Neural cell (in vitro differentiated cells): ENCODE measurements around the gene LTBP1.

Experiments
- EZH2 ChIP-seq: fragments of 200-600, 300-800 bp; shearing (Covaris generic), sonication (generic); IDR thresholded peaks from 2 replicates; pipeline ENCODE4 v1.6.1; 2014; ENCODE audit warnings: antibody characterized with exemption, low read length, borderline replicate concordance, mild to moderate bottlenecking; ENCODE audit not compliant: insufficient read depth, poor library complexity, severe bottlenecking
- RAD21 ChIP-seq: fragments of 450-650 bp; conservative IDR thresholded peaks from 2 replicates; pipeline ENCODE4 v1.6.1; 2014; ENCODE audit warnings: antibody characterized with exemption, mild to moderate bottlenecking, moderate library complexity
- REST ChIP-seq: IDR thresholded peaks from 2 replicates; pipeline ENCODE4 v1.6.1; 2012; ENCODE audit warnings: borderline replicate concordance
- TAF1 ChIP-seq: IDR thresholded peaks from 2 replicates; pipeline ENCODE4 v1.6.1; 2012; ENCODE audit warnings: low read depth
- TF ChIP-seq, protein P1 (sequence below): fragments of 450-650 bp; IDR thresholded peaks from 2 replicates; pipeline ENCODE4 v1.5.1; 2014; ENCODE audit warnings: antibody characterized with exemption, mild to moderate bottlenecking, moderate library complexity; ENCODE audit not compliant: poor library complexity, severe bottlenecking

GRCh38 chr2:33335516-33335915 lies 388.8 kb downstream of the LTBP1 start:
- TF ChIP-seq, protein P1, sequence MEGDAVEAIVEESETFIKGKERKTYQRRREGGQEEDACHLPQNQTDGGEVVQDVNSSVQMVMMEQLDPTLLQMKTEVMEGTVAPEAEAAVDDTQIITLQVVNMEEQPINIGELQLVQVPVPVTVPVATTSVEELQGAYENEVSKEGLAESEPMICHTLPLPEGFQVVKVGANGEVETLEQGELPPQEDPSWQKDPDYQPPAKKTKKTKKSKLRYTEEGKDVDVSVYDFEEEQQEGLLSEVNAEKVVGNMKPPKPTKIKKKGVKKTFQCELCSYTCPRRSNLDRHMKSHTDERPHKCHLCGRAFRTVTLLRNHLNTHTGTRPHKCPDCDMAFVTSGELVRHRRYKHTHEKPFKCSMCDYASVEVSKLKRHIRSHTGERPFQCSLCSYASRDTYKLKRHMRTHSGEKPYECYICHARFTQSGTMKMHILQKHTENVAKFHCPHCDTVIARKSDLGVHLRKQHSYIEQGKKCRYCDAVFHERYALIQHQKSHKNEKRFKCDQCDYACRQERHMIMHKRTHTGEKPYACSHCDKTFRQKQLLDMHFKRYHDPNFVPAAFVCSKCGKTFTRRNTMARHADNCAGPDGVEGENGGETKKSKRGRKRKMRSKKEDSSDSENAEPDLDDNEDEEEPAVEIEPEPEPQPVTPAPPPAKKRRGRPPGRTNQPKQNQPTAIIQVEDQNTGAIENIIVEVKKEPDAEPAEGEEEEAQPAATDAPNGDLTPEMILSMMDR, result no peak
- TF ChIP-seq REST (no peak), RAD21 (no peak), TAF1 (no peak), EZH2 (no peak)
